IMR-90 (cell line): ENCODE measurements around the gene DPP10. TPM values are rescaled to one million over a fixed set of nuclear protein-coding genes. Genes with fewer than 3 reads are reported as not detected.

Source experiments
- ATAC-seq: fragments of 200-7000 bp; cut with Tn5 transposase; 2 replicates; pipeline ENCODE4 v1.9.1; 2020; ENCODE audit warnings: low read depth, mild to moderate bottlenecking, moderate library complexity
- BruUV-seq: library from RNA; stranded (reverse); fragments of 400-500 nt; replicated peaks from 2 replicates; lab custom pipeline; 2021; lab: Mats Ljungman, UMichigan
- CTCF ChIA-PET: fragments of 300-600 bp; formaldehyde crosslinking; extraction: SDS; loops from one replicate; lab custom pipeline; 2021; ENCODE audit warnings: antibody characterized with exemption; lab: Yijun Ruan, JAX
- POLR2A ChIA-PET: fragments of 300-600 bp; sonication (Branson Sonifier 250); formaldehyde crosslinking; loops from one replicate; lab custom pipeline; 2022; ENCODE audit warnings: antibody characterized with exemption; ENCODE audit not compliant: unreplicated experiment; lab: Charles Lee
- DNase-seq: peaks from one replicate; pipeline ENCODE4 v3.0.0; 2013
- H2AFZ ChIP-seq: replicated peaks from 2 replicates; pipeline ENCODE3; 2013; ENCODE audit warnings: low read length, mild to moderate bottlenecking; ENCODE audit not compliant: poor library complexity
- H2AK5ac ChIP-seq: 2 replicates; pipeline ENCODE4 v1.6.1; 2013; ENCODE audit warnings: low read depth, low read length, inconsistent platforms
- H2AK9ac ChIP-seq: replicated peaks from 2 replicates; pipeline ENCODE3; 2013; ENCODE audit warnings: mild to moderate bottlenecking, low read depth, low read length, moderate library complexity; ENCODE audit not compliant: poor library complexity
- H2BK120ac ChIP-seq: 2 replicates; pipeline ENCODE4 v1.6.1; 2013; ENCODE audit warnings: low read depth, low read length, inconsistent platforms
- H2BK15ac ChIP-seq: 3 replicates; pipeline ENCODE4 v1.6.1; 2013; ENCODE audit warnings: low read depth, low read length, inconsistent platforms
- H2BK20ac ChIP-seq: 2 replicates; pipeline ENCODE4 v1.6.1; 2013; ENCODE audit warnings: low read depth, mild to moderate bottlenecking, inconsistent platforms, low read length, moderate library complexity
- H2BK5ac ChIP-seq: 2 replicates; pipeline ENCODE4 v1.6.1; 2013; ENCODE audit warnings: mild to moderate bottlenecking, low read depth, low read length, inconsistent platforms; ENCODE audit not compliant: poor library complexity, severe bottlenecking
- H3K14ac ChIP-seq: replicated peaks from 2 replicates; pipeline ENCODE4 v1.6.1; 2013; ENCODE audit warnings: low read depth, low read length, inconsistent platforms
- H3K18ac ChIP-seq: 2 replicates; pipeline ENCODE4 v1.6.1; 2013; ENCODE audit warnings: low read depth, low read length, control low read depth
- H3K23ac ChIP-seq: 2 replicates; pipeline ENCODE4 v1.6.1; 2013; ENCODE audit warnings: low read depth, low read length, inconsistent platforms
- H3K27ac ChIP-seq: 2 replicates; pipeline ENCODE4 v1.5.1; 2013; ENCODE audit warnings: mild to moderate bottlenecking, control low read depth, low read length; ENCODE audit not compliant: insufficient read depth
- H3K27me3 ChIP-seq: 2 replicates; pipeline ENCODE4 v1.6.1; 2013; ENCODE audit warnings: low read length; ENCODE audit not compliant: control insufficient read depth, insufficient read depth
- H3K36me3 ChIP-seq: 2 replicates; pipeline ENCODE4 v1.6.1; 2013; ENCODE audit warnings: low read length, mixed read lengths; ENCODE audit not compliant: control insufficient read depth, insufficient read depth
- H3K4ac ChIP-seq: 2 replicates; pipeline ENCODE4 v1.6.1; 2013; ENCODE audit warnings: low read depth, low read length, inconsistent platforms
- H3K4me1 ChIP-seq: 2 replicates; pipeline ENCODE4 v1.6.1; 2013; ENCODE audit warnings: low read length, mixed read lengths; ENCODE audit not compliant: control insufficient read depth, insufficient read depth
- H3K4me2 ChIP-seq: 2 replicates; pipeline ENCODE4 v1.6.1; 2013; ENCODE audit warnings: low read depth, mild to moderate bottlenecking, control low read depth, low read length, moderate library complexity
- H3K4me3 ChIP-seq: 2 replicates; pipeline ENCODE4 v1.5.1; 2013; ENCODE audit warnings: low read depth, mild to moderate bottlenecking, control low read depth, low read length, moderate library complexity; ENCODE audit not compliant: insufficient read depth
- H3K56ac ChIP-seq: 2 replicates; pipeline ENCODE4 v1.6.1; 2013; ENCODE audit warnings: low read length, inconsistent platforms; ENCODE audit not compliant: insufficient read depth; ENCODE audit errors: extremely low read depth
- H3K79me1 ChIP-seq, 2 experiments: 2 replicates each; pipeline ENCODE4 v1.6.1; 2013; ENCODE audit warnings: low read length in 2 of 2, inconsistent platforms in 1 of 2, low read depth in 1 of 2
- H3K9ac ChIP-seq: 2 replicates; pipeline ENCODE4 v1.6.1; 2013; ENCODE audit warnings: low read depth, low read length, control low read depth
- H3K9me1 ChIP-seq: 2 replicates; pipeline ENCODE4 v1.6.1; 2013; ENCODE audit warnings: low read length, inconsistent platforms; ENCODE audit not compliant: insufficient read depth
- H3K9me3 ChIP-seq: 2 replicates; pipeline ENCODE4 v1.6.1; 2013; ENCODE audit warnings: low read length; ENCODE audit not compliant: control insufficient read depth, insufficient read depth
- H4K20me1 ChIP-seq: 2 replicates; pipeline ENCODE4 v1.6.1; 2013; ENCODE audit warnings: low read length, inconsistent platforms; ENCODE audit not compliant: insufficient read depth
- H4K5ac ChIP-seq: 2 replicates; pipeline ENCODE4 v1.6.1; 2013; ENCODE audit warnings: mild to moderate bottlenecking, low read depth, low read length, control low read depth
- H4K8ac ChIP-seq, 2 experiments: 2 replicates each; pipeline ENCODE4 v1.6.1; 2013; ENCODE audit warnings: low read depth in 2 of 2, low read length in 2 of 2, control low read depth in 1 of 2, inconsistent platforms in 1 of 2
- H4K91ac ChIP-seq: 2 replicates; pipeline ENCODE4 v1.6.1; 2013; ENCODE audit warnings: low read depth, low read length, inconsistent platforms; ENCODE audit not compliant: insufficient read depth
- BHLHE40 ChIP-seq: fragments of 150-350 bp; IDR thresholded peaks from 2 replicates; pipeline ENCODE4 v1.6.1; 2016; ENCODE audit warnings: mild to moderate bottlenecking, low read depth, low read length
- CEBPB ChIP-seq: IDR thresholded peaks from 2 replicates; pipeline ENCODE4 v1.6.1; 2012; ENCODE audit warnings: low read depth, low read length, improper control_type of control experiment
- CHD1 ChIP-seq: IDR thresholded peaks from 2 replicates; pipeline ENCODE4 v1.6.1; 2012; ENCODE audit warnings: low read depth, low read length, improper control_type of control experiment
- FOS ChIP-seq: fragments of 150-350 bp; IDR thresholded peaks from 2 replicates; pipeline ENCODE4 v1.6.1; 2016; ENCODE audit warnings: low read depth, low read length
- MAFK ChIP-seq: IDR thresholded peaks from 2 replicates; pipeline ENCODE4 v1.6.1; 2012; ENCODE audit warnings: low read depth, low read length, improper control_type of control experiment
- MAZ ChIP-seq: IDR thresholded peaks from 2 replicates; pipeline ENCODE4 v1.6.1; 2012; ENCODE audit warnings: low read depth, mild to moderate bottlenecking, low read length, improper control_type of control experiment, moderate library complexity, borderline replicate concordance
- MXI1 ChIP-seq: IDR thresholded peaks from 2 replicates; pipeline ENCODE4 v1.6.1; 2012; ENCODE audit warnings: low read depth, mild to moderate bottlenecking, low read length, moderate library complexity, borderline replicate concordance
- NFE2L2 ChIP-seq: fragments of 150-350 bp; IDR thresholded peaks from 2 replicates; pipeline ENCODE4 v1.6.1; 2016; ENCODE audit warnings: low read depth, mild to moderate bottlenecking, low read length
- POLR2A ChIP-seq: IDR thresholded peaks from 2 replicates; pipeline ENCODE4 v1.6.1; 2012; ENCODE audit warnings: mild to moderate bottlenecking, low read depth, low read length
- RAD21 ChIP-seq: IDR thresholded peaks from 2 replicates; pipeline ENCODE4 v1.6.1; 2012; ENCODE audit warnings: low read length, improper control_type of control experiment
- RCOR1 ChIP-seq: IDR thresholded peaks from 2 replicates; pipeline ENCODE4 v1.6.1; 2012; ENCODE audit warnings: mild to moderate bottlenecking, low read length, improper control_type of control experiment; ENCODE audit not compliant: insufficient replicate concordance
- RFX5 ChIP-seq: IDR thresholded peaks from 2 replicates; pipeline ENCODE4 v1.8.0; 2012; ENCODE audit warnings: low read depth, mild to moderate bottlenecking, low read length, moderate library complexity
- SMC3 ChIP-seq: fragments of 150-350 bp; IDR thresholded peaks from 2 replicates; pipeline ENCODE4 v1.6.1; 2016; ENCODE audit warnings: low read depth, mild to moderate bottlenecking, antibody characterized with exemption, low read length, moderate library complexity
- WGBS, 2 experiments: methylation state at CpG; one replicate each; pipeline versions ENCODE4 v1.1.5 to v1.1.7; 2013; ENCODE audit warnings: missing lambda C conversion rate in 2 of 2; ENCODE audit not compliant: insufficient read length in 1 of 2; ENCODE audit errors: extremely low coverage in 2 of 2; 5-methylcytosine and 5-hydroxymethylcytosine counted together
- dilution Hi-C: fragments of 300-500 bp; cut with HindIII; formaldehyde crosslinking; loops from one replicate; pipeline ENCODE4 v1.14.3; 2018; ENCODE audit warnings: low sequenced_read_pairs; ENCODE audit not compliant: unreplicated experiment
- in situ Hi-C: fragments of 300-500 bp; cut with MboI; formaldehyde crosslinking; loops from 3 replicates; pipeline ENCODE4 v1.14.3; 2019; ENCODE audit warnings: low sequenced_read_pairs, inconsistent platforms, mixed read lengths
- intact Hi-C: fragments of 100-400 bp; cut with micrococcal nuclease; formaldehyde crosslinking; loops from 2 replicates; pipeline ENCODE4 v1.10.0; 2022
- polyA plus RNA-seq, 3 experiments: library from polyadenylated mRNA; depleted of rRNA; stranded (reverse); fragments of >200 nt; gene quantifications; 2 replicates each; pipeline ENCODE4 v1.2.3, GENCODE V29; 2012; ENCODE audit warnings: low replicate concordance in 1 of 3
- total RNA-seq: library from RNA; depleted of rRNA; stranded (reverse); fragments of >200 nt; gene quantifications from 2 replicates; pipeline ENCODE4 v1.2.3, GENCODE V29; 2012
- TF ChIP-seq, protein P1 (sequence below): conservative IDR thresholded peaks from 2 replicates; pipeline ENCODE4 v1.5.1; 2012; ENCODE audit warnings: mild to moderate bottlenecking, low read depth, low read length, improper control_type of control experiment
- TF ChIP-seq, protein P2 (sequence below): fragments of 150-350 bp; IDR thresholded peaks from 2 replicates; pipeline ENCODE4 v1.6.1; 2016; ENCODE audit warnings: low read depth, mild to moderate bottlenecking, low read length, moderate library complexity, borderline replicate concordance
- TF ChIP-seq, protein P3 (sequence below): fragments of 150-350 bp; IDR thresholded peaks from 2 replicates; pipeline ENCODE4 v1.6.1; 2017; ENCODE audit warnings: mild to moderate bottlenecking, antibody characterized with exemption, low read length, low read depth

DPP10 gene
- total and polyA plus RNA-seq, 2 of the 4 experiments (the other 2 are of a cell fraction), result not detected

DNA sequence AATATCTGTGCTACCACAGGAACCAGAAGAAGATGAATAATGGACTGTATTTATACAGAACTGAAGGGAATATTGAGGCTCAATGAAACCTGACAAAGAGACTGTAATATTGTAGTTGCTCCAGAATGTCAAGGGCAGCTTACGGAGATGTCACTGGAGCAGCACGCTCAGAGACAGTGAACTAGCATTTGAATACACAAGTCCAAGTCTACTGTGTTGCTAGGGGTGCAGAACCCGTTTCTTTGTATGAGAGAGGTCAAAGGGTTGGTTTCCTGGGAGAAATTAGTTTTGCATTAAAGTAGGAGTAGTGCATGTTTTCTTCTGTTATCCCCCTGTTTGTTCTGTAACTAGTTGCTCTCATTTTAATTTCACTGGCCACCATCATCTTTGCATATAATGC, 1399.9 kb downstream of the DPP10 start:
- H3K27me3 ChIP-seq, result no peaks in the 10 kb centered on the region
- no peaks in the 10 kb centered on the region for H3K9me1 ChIP-seq
- H2AK9ac ChIP-seq, result no peak overlapping the region
- H3K4me1 ChIP-seq, result no peaks in the 10 kb centered on the region
- no peaks in the 10 kb centered on the region for H4K20me1 ChIP-seq
- H4K5ac ChIP-seq, result no peak overlapping the region
- no peak overlapping the region for H2BK15ac ChIP-seq
- H3K4me3 ChIP-seq, result no peak overlapping the region
- no peak overlapping the region for H3K23ac ChIP-seq
- H3K9me3 ChIP-seq, result no peaks in the 10 kb centered on the region
- dilution Hi-C loops (no loop called here), intact Hi-C loops (no loop called here), in situ Hi-C loops (no loop called here)
- H4K91ac ChIP-seq, result no peak overlapping the region
- WGBS, 2 experiments, result no CpG with 5 or more reads among the region's 3 CpGs
- H2BK5ac ChIP-seq, result no peak overlapping the region
- TF ChIP-seq SMC3 (no peak), BHLHE40 (no peak), MAFK (no peak), POLR2A (no peak), RCOR1 (no peak), RAD21 (no peak), CEBPB (no peak), MAZ (no peak), RFX5 (no peak), CHD1 (no peak), MXI1 (no peak), FOS (no peak), NFE2L2 (no peak)
- TF ChIP-seq, protein P1, sequence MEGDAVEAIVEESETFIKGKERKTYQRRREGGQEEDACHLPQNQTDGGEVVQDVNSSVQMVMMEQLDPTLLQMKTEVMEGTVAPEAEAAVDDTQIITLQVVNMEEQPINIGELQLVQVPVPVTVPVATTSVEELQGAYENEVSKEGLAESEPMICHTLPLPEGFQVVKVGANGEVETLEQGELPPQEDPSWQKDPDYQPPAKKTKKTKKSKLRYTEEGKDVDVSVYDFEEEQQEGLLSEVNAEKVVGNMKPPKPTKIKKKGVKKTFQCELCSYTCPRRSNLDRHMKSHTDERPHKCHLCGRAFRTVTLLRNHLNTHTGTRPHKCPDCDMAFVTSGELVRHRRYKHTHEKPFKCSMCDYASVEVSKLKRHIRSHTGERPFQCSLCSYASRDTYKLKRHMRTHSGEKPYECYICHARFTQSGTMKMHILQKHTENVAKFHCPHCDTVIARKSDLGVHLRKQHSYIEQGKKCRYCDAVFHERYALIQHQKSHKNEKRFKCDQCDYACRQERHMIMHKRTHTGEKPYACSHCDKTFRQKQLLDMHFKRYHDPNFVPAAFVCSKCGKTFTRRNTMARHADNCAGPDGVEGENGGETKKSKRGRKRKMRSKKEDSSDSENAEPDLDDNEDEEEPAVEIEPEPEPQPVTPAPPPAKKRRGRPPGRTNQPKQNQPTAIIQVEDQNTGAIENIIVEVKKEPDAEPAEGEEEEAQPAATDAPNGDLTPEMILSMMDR, result no peak
- TF ChIP-seq, protein P2, sequence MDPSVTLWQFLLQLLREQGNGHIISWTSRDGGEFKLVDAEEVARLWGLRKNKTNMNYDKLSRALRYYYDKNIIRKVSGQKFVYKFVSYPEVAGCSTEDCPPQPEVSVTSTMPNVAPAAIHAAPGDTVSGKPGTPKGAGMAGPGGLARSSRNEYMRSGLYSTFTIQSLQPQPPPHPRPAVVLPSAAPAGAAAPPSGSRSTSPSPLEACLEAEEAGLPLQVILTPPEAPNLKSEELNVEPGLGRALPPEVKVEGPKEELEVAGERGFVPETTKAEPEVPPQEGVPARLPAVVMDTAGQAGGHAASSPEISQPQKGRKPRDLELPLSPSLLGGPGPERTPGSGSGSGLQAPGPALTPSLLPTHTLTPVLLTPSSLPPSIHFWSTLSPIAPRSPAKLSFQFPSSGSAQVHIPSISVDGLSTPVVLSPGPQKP, result no peak
- TF ChIP-seq, protein P3, sequence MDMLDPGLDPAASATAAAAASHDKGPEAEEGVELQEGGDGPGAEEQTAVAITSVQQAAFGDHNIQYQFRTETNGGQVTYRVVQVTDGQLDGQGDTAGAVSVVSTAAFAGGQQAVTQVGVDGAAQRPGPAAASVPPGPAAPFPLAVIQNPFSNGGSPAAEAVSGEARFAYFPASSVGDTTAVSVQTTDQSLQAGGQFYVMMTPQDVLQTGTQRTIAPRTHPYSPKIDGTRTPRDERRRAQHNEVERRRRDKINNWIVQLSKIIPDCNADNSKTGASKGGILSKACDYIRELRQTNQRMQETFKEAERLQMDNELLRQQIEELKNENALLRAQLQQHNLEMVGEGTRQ, result no peak
- H3K36me3 ChIP-seq, result no peaks in the 10 kb centered on the region
- no peak overlapping the region for H3K27ac ChIP-seq
- H2AK5ac ChIP-seq, result no peak overlapping the region
- no peak overlapping the region for H3K56ac ChIP-seq
- no peak overlapping the region for H2BK20ac ChIP-seq
- H3K4me2 ChIP-seq, result no peak overlapping the region
- no peak overlapping the region for H4K8ac ChIP-seq
- H3K9ac ChIP-seq, result no peak overlapping the region
- ChIA-PET CTCF (no interaction called here), POLR2A (no interaction called here)
- BruUV-seq, result no TSS peak
- ATAC-seq (no peak), DNase-seq (no peak)
- no peaks in the 10 kb centered on the region for H3K79me1 ChIP-seq
- H2BK120ac ChIP-seq, result no peak overlapping the region
- no peak overlapping the region for H3K4ac ChIP-seq
- no peak overlapping the region for H3K14ac ChIP-seq
- H2AFZ ChIP-seq, result no peak overlapping the region
- H3K18ac ChIP-seq, result no peak overlapping the region
